Measurements from ENCODE around the gene ST8SIA4. TPM values are rescaled to one million over a fixed set of nuclear protein-coding genes. Genes with fewer than 3 reads are reported as not detected.

Gene ST8SIA4
- total and polyA plus RNA-seq, 2 donors (not counting 3 experiments of a cell fraction or from before 2014, with no cell fraction given), result 4.5 to 25.0 TPM

DNA sequence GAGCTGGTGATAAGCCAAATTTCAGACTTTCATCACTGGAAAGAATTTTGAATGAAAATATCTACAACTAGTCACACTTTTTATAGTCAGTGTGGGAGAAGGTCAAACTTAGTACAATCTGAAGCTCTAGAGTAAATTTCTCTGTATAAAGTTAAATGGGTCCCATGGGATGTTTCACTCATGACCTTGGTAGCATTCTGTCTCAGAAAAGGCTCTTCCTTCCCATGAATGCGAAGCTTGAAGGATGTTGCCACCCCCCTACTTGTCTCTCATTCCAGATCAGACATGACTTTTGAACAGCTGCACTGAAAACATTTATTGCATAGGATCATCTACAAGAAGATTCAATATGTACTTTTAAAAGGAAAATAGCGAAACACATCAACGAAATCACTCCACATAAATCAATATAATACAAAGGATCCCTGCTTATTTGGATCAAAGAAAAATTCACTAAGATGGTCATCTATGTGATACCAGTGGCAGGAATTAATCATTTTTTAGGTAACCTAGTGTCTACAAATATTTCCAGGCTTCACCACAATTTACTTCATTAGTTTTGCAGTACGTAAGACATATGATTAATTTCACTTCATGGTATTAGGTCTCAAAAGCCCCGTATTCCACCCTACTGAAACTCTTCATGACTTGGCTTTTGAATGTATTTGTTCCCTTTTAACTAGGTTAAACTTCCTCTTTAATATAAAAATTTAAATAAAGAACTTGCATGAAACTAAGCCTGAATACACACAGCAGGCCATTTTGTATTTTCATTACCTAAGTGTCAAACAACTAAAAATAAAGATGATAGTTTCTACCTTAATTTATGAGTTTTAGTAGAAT lies 4.4 kb downstream of the ST8SIA4 start:
- TF ChIP-seq EZH2 (IDR thresholded peaks at IDR 0.05; ENCODE audit: borderline replicate concordance, low read depth, low read length, severe bottlenecking) (no peak), MAX (IDR thresholded peaks at IDR 0.05; ENCODE audit: insufficient read depth, insufficient read length) (no peak), FOS (IDR thresholded peaks at IDR 0.05; ENCODE audit: borderline replicate concordance, insufficient read depth, low read length) (no peak), JUN (IDR thresholded peaks at IDR 0.05; ENCODE audit: borderline replicate concordance, insufficient read depth, insufficient read length, low read depth) (no peak), POLR2AphosphoS5 (IDR thresholded peaks at IDR 0.05; ENCODE audit: insufficient read depth, low read depth, low read length) (no peak), MYC (IDR thresholded peaks at IDR 0.05; ENCODE audit: low read depth, low read length) (no peak), GATA2 (IDR thresholded peaks at IDR 0.05; ENCODE audit: insufficient read depth, insufficient read length, low read depth, low read length) (no peak), POLR2A (IDR thresholded peaks at IDR 0.05; ENCODE audit: low read depth, low read length) (no peak), CTCF (IDR thresholded peaks at IDR 0.05; ENCODE audit: extremely low read depth in 1 of 2, insufficient read depth in 1 of 2, low read depth in 1 of 2, low read length in 2 of 2) (no peak)
- DNase-seq (ENCODE audit: low read depth, low spot score) (no peak), FAIRE-seq (no peak)
- H3K79me2 ChIP-seq (ENCODE audit: control insufficient read depth, insufficient read depth, low read length), result peaks cover 9% of the 10 kb centered on the region
- intact Hi-C loops (cut with micrococcal nuclease) (no loop called here), dilution Hi-C loops (cut with MboI; ENCODE audit: extremely low pct_ligation_motif_present, low sequenced_read_pairs) (no loop called here)
- no peaks in the 10 kb centered on the region for H3K9me3 ChIP-seq (replicated peaks; ENCODE audit: control insufficient read depth, insufficient read depth, low read length)
- POLR2A ChIA-PET, result no interaction called here
- H3K27ac ChIP-seq (ENCODE audit: insufficient read depth, low read depth, low read length), result no peak overlapping the region
- H3K9me1 ChIP-seq (replicated peaks; ENCODE audit: control insufficient read depth, extremely low read depth, insufficient read depth, low read length), result no peaks in the 10 kb centered on the region
- H3K4me3 ChIP-seq (replicated peaks in 1 of 3; ENCODE audit: insufficient read depth in 1 of 3, low read depth in 1 of 3, low read length in 3 of 3), result no peak overlapping the region
- no peak overlapping the region for H3K4me2 ChIP-seq (ENCODE audit: insufficient read depth, low read length)
- H3K36me3 ChIP-seq (ENCODE audit: control insufficient read depth in 2 of 2, extremely low read depth in 1 of 2, insufficient read depth in 2 of 2, low read length in 2 of 2), result no peaks in the 10 kb centered on the region
- no peaks in the 10 kb centered on the region for H4K20me1 ChIP-seq (replicated peaks; ENCODE audit: control insufficient read depth, extremely low read depth, insufficient read depth, low read length)
- peaks cover 10% of the 10 kb centered on the region for H3K4me1 ChIP-seq (ENCODE audit: control insufficient read depth, extremely low read depth, insufficient read depth, low read length)
- no TSS peak for BruUV-seq (replicated peaks)
- no peaks in the 10 kb centered on the region for H3K27me3 ChIP-seq (ENCODE audit: control insufficient read depth in 2 of 2, insufficient read depth in 2 of 2, low read length in 2 of 2)
- H3K9ac ChIP-seq (replicated peaks; ENCODE audit: extremely low read depth, insufficient read depth, low read length), result no peak overlapping the region
- no peak overlapping the region for H2AFZ ChIP-seq (ENCODE audit: low read depth, low read length)
- CTCF ChIA-PET, result interaction anchor here (2.0 to 4.6 kb wide), 2 partner anchors 70 to 200 kb away, joined by 8 to 27 read pairs; no protein-coding TSS in a partner anchor

Data from endothelial cell of umbilical vein (primary cell).